ENCODE results near the gene DMKN.
A peak's percentile ranks its signal among the peaks of the same experiment; 100 is the strongest.

DMKN gene

GRCh38 chr19:35510626-35510964, 2.9 kb downstream of the DMKN start:
- Histone ChIP-seq H4K8ac (ENCODE audit: low read length) (no peak overlapping the region), H2AFZ (ENCODE audit: low read depth, low read length) (no peak overlapping the region)
- 38% methylated on average over 11 of the region's 15 CpGs for WGBS

GRCh38 chr19:35509861-35510625, 3.4 kb downstream of the DMKN start:
- WGBS = 2% methylated on average over 35 of the region's 39 CpGs
- Histone ChIP-seq H3K4me3 (ENCODE audit: insufficient read depth in 1 of 2, low read depth in 1 of 2, low read length in 2 of 2) (peak overlapping the region in 1 of 2 experiments; percentile 77), H3K27me3 (ENCODE audit: control insufficient read depth in 1 of 2, insufficient read depth in 1 of 2, low read length in 2 of 2) (peaks cover 48 to 80% of the 10 kb centered on the region in 2 experiments), H4K91ac (ENCODE audit: low read length) (no peak overlapping the region), H2BK5ac (ENCODE audit: low read depth, low read length, poor library complexity, severe bottlenecking) (peak overlapping the region; percentile 52), H3K9me3 (ENCODE audit: control insufficient read depth, low read length) (no peaks in the 10 kb centered on the region), H3K4me2 (ENCODE audit: low read length, poor library complexity, severe bottlenecking) (peak overlapping the region; percentile 71), H3K79me1 (replicated peaks; ENCODE audit: low read length, poor library complexity, severe bottlenecking) (no peaks in the 10 kb centered on the region), H2BK15ac (ENCODE audit: low read depth, poor library complexity, severe bottlenecking) (no peak overlapping the region), H3K14ac (ENCODE audit: low read length in 2 of 2) (no peak overlapping the region), H2BK12ac (ENCODE audit: low read length in 2 of 2) (no peak overlapping the region), H2AFZ (ENCODE audit: low read depth, low read length) (no peak overlapping the region), H2BK120ac (ENCODE audit: low read depth, low read length) (no peak overlapping the region), H3K27ac (ENCODE audit: low read length, poor library complexity, severe bottlenecking) (no peak overlapping the region), H3K9ac (ENCODE audit: low read length) (peak overlapping the region; percentile 78), H3K23ac (ENCODE audit: low read length in 2 of 2) (no peak overlapping the region), H2AK5ac (ENCODE audit: low read length, severe bottlenecking) (no peak overlapping the region), H3K4ac (ENCODE audit: low read depth in 1 of 2, low read length in 2 of 2) (no peak overlapping the region), H4K8ac (ENCODE audit: low read length) (peak overlapping the region; percentile 23), H3K4me1 (ENCODE audit: control insufficient read depth, insufficient read depth, low read depth, low read length) (peaks cover 14% of the 10 kb centered on the region), H3K18ac (ENCODE audit: low read depth in 1 of 2, low read length in 2 of 2) (peak overlapping the region in 1 of 2 experiments; percentile 42), H3K36me3 (ENCODE audit: control insufficient read depth in 1 of 2, insufficient read depth in 2 of 2, low read depth in 1 of 2, low read length in 2 of 2) (peaks cover 0 to 4% of the 10 kb centered on the region in 2 experiments)
- DNase-seq = peak; percentile 35

More at GRCh38 chr19:35510626-35510964, 2.9 kb downstream of the DMKN start:
- no peak overlapping the region for H3K18ac ChIP-seq (ENCODE audit: low read depth in 1 of 2, low read length in 2 of 2)
- no peak overlapping the region for H2BK12ac ChIP-seq (ENCODE audit: low read length in 2 of 2)
- H2BK5ac ChIP-seq (ENCODE audit: low read depth, low read length, poor library complexity, severe bottlenecking) = no peak overlapping the region
- H3K27me3 ChIP-seq (ENCODE audit: control insufficient read depth in 1 of 2, insufficient read depth in 1 of 2, low read length in 2 of 2) = peaks cover 42 to 75% of the 10 kb centered on the region in 2 experiments
- no peak overlapping the region for H3K14ac ChIP-seq (ENCODE audit: low read length in 2 of 2)
- no peak overlapping the region for H2BK120ac ChIP-seq (ENCODE audit: low read depth, low read length)
- H3K9me3 ChIP-seq (ENCODE audit: control insufficient read depth, low read length) = no peaks in the 10 kb centered on the region
- H3K4me2 ChIP-seq (ENCODE audit: low read length, poor library complexity, severe bottlenecking) = no peak overlapping the region
- H2BK15ac ChIP-seq (ENCODE audit: low read depth, poor library complexity, severe bottlenecking) = no peak overlapping the region
- H3K36me3 ChIP-seq (ENCODE audit: control insufficient read depth in 1 of 2, insufficient read depth in 2 of 2, low read depth in 1 of 2, low read length in 2 of 2) = peaks cover 0 to 1% of the 10 kb centered on the region in 2 experiments
- H3K4me1 ChIP-seq (ENCODE audit: control insufficient read depth, insufficient read depth, low read depth, low read length) = peaks cover 14% of the 10 kb centered on the region
- H3K4me3 ChIP-seq (ENCODE audit: insufficient read depth in 1 of 2, low read depth in 1 of 2, low read length in 2 of 2) = peak overlapping the region in 1 of 2 experiments; percentile 77
- no peaks in the 10 kb centered on the region for H3K79me1 ChIP-seq (replicated peaks; ENCODE audit: low read length, poor library complexity, severe bottlenecking)
- no peak overlapping the region for H4K91ac ChIP-seq (ENCODE audit: low read length)
- no peak for DNase-seq
- no peak overlapping the region for H2AK5ac ChIP-seq (ENCODE audit: low read length, severe bottlenecking)
- H3K27ac ChIP-seq (ENCODE audit: low read length, poor library complexity, severe bottlenecking) = no peak overlapping the region
- no peak overlapping the region for H3K9ac ChIP-seq (ENCODE audit: low read length)
- peak overlapping the region in 1 of 2 experiments; percentile 64 for H3K23ac ChIP-seq (ENCODE audit: low read length in 2 of 2)
- H3K4ac ChIP-seq (ENCODE audit: low read depth in 1 of 2, low read length in 2 of 2) = no peak overlapping the region

GRCh38 chr19:35509018-35509652, 4.3 kb downstream of the DMKN start:
- Histone ChIP-seq H3K4ac (ENCODE audit: low read depth in 1 of 2, low read length in 2 of 2) (no peak overlapping the region), H3K4me2 (ENCODE audit: low read length, poor library complexity, severe bottlenecking) (peak overlapping the region; percentile 49), H2AK5ac (ENCODE audit: low read length, severe bottlenecking) (no peak overlapping the region), H3K27ac (ENCODE audit: low read length, poor library complexity, severe bottlenecking) (no peak overlapping the region), H3K14ac (ENCODE audit: low read length in 2 of 2) (no peak overlapping the region), H3K4me3 (ENCODE audit: insufficient read depth in 1 of 2, low read depth in 1 of 2, low read length in 2 of 2) (no peak overlapping the region), H2BK15ac (ENCODE audit: low read depth, poor library complexity, severe bottlenecking) (no peak overlapping the region), H3K36me3 (ENCODE audit: control insufficient read depth in 1 of 2, insufficient read depth in 2 of 2, low read depth in 1 of 2, low read length in 2 of 2) (peaks cover 0 to 4% of the 10 kb centered on the region in 2 experiments), H3K18ac (ENCODE audit: low read depth in 1 of 2, low read length in 2 of 2) (no peak overlapping the region), H2BK5ac (ENCODE audit: low read depth, low read length, poor library complexity, severe bottlenecking) (no peak overlapping the region), H3K27me3 (ENCODE audit: control insufficient read depth in 1 of 2, insufficient read depth in 1 of 2, low read length in 2 of 2) (peaks cover 50 to 77% of the 10 kb centered on the region in 2 experiments), H3K4me1 (ENCODE audit: control insufficient read depth, insufficient read depth, low read depth, low read length) (peaks cover 12% of the 10 kb centered on the region), H2AFZ (ENCODE audit: low read depth, low read length) (no peak overlapping the region), H4K91ac (ENCODE audit: low read length) (no peak overlapping the region), H3K9me3 (ENCODE audit: control insufficient read depth, low read length) (no peaks in the 10 kb centered on the region), H3K23ac (ENCODE audit: low read length in 2 of 2) (no peak overlapping the region), H2BK12ac (ENCODE audit: low read length in 2 of 2) (no peak overlapping the region), H3K9ac (ENCODE audit: low read length) (no peak overlapping the region), H2BK120ac (ENCODE audit: low read depth, low read length) (no peak overlapping the region), H3K79me1 (replicated peaks; ENCODE audit: low read length, poor library complexity, severe bottlenecking) (no peaks in the 10 kb centered on the region), H4K8ac (ENCODE audit: low read length) (no peak overlapping the region)
- DNase-seq = no peak
- 12% methylated on average over 10 of the region's 12 CpGs for WGBS

GRCh38 chr19:35508129-35508528, 5.3 kb downstream of the DMKN start:
- Histone ChIP-seq H3K27me3 (ENCODE audit: control insufficient read depth in 1 of 2, insufficient read depth in 1 of 2, low read length in 2 of 2) (peaks cover 49 to 67% of the 10 kb centered on the region in 2 experiments), H4K8ac (ENCODE audit: low read length) (no peak overlapping the region), H3K9ac (ENCODE audit: low read length) (no peak overlapping the region), H3K36me3 (ENCODE audit: control insufficient read depth in 1 of 2, insufficient read depth in 2 of 2, low read depth in 1 of 2, low read length in 2 of 2) (peaks cover 0 to 4% of the 10 kb centered on the region in 2 experiments), H3K9me3 (ENCODE audit: control insufficient read depth, low read length) (no peaks in the 10 kb centered on the region), H3K4me2 (ENCODE audit: low read length, poor library complexity, severe bottlenecking) (no peak overlapping the region), H3K79me1 (replicated peaks; ENCODE audit: low read length, poor library complexity, severe bottlenecking) (no peaks in the 10 kb centered on the region), H3K18ac (ENCODE audit: low read depth in 1 of 2, low read length in 2 of 2) (no peak overlapping the region), H2BK120ac (ENCODE audit: low read depth, low read length) (no peak overlapping the region), H2AK5ac (ENCODE audit: low read length, severe bottlenecking) (no peak overlapping the region), H3K27ac (ENCODE audit: low read length, poor library complexity, severe bottlenecking) (no peak overlapping the region), H2BK12ac (ENCODE audit: low read length in 2 of 2) (no peak overlapping the region), H2AFZ (ENCODE audit: low read depth, low read length) (no peak overlapping the region), H3K4me1 (ENCODE audit: control insufficient read depth, insufficient read depth, low read depth, low read length) (peaks cover 10% of the 10 kb centered on the region), H2BK15ac (ENCODE audit: low read depth, poor library complexity, severe bottlenecking) (no peak overlapping the region), H3K14ac (ENCODE audit: low read length in 2 of 2) (no peak overlapping the region), H3K4ac (ENCODE audit: low read depth in 1 of 2, low read length in 2 of 2) (no peak overlapping the region), H4K91ac (ENCODE audit: low read length) (no peak overlapping the region), H2BK5ac (ENCODE audit: low read depth, low read length, poor library complexity, severe bottlenecking) (no peak overlapping the region), H3K23ac (ENCODE audit: low read length in 2 of 2) (no peak overlapping the region), H3K4me3 (ENCODE audit: insufficient read depth in 1 of 2, low read depth in 1 of 2, low read length in 2 of 2) (peak overlapping the region in 1 of 2 experiments; percentile 12)
- no peak for DNase-seq
- 92% methylated on average over 1 of the region's 3 CpGs for WGBS
